Karpas-422 (cell line): Measurements from ENCODE around the gene UGT1A4. TPM values are rescaled to one million over a fixed set of nuclear protein-coding genes. Genes with fewer than 3 reads are reported as not detected.
"Not testable (repeated sequence)": the region's sequence is repeated elsewhere in the genome, so short reads cannot be mapped to it uniquely, and the experiment has no call there.

Experiments
- DNase-seq: peaks from one replicate; pipeline ENCODE4 v3.0.0-alpha.2; 2015
- H2AFZ ChIP-seq: fragments of 200-600 bp; sonication (generic); 2 replicates; pipeline ENCODE4 v1.6.1; 2014; ENCODE audit warnings: antibody characterized with exemption, low read length, mixed read lengths
- H3K27ac ChIP-seq: fragments of 200-600 bp; sonication (generic); 2 replicates; pipeline ENCODE4 v1.5.1; 2014; ENCODE audit warnings: mild to moderate bottlenecking, low read length, moderate library complexity
- H3K27me3 ChIP-seq: fragments of 200-600 bp; sonication (generic); 2 replicates; pipeline ENCODE4 v1.6.1; 2014; ENCODE audit warnings: low read length, mixed read lengths
- H3K36me3 ChIP-seq: fragments of 200-600 bp; sonication (generic); 2 replicates; pipeline ENCODE4 v1.6.1; 2014; ENCODE audit warnings: low read length, mixed read lengths; ENCODE audit not compliant: insufficient read depth
- H3K4me1 ChIP-seq: fragments of 200-600 bp; sonication (generic); 2 replicates; pipeline ENCODE4 v1.6.1; 2014; ENCODE audit warnings: mild to moderate bottlenecking, low read length, mixed read lengths
- H3K4me2 ChIP-seq: fragments of 200-600 bp; sonication (generic); 2 replicates; pipeline ENCODE4 v1.6.1; 2014; ENCODE audit warnings: low read length, low read depth, mild to moderate bottlenecking; ENCODE audit not compliant: poor library complexity, severe bottlenecking
- H3K4me3 ChIP-seq: fragments of 200-600 bp; sonication (generic); 2 replicates; pipeline ENCODE4 v1.5.1; 2014; ENCODE audit warnings: mild to moderate bottlenecking, antibody characterized with exemption, low read length, mixed read lengths
- H3K79me2 ChIP-seq: fragments of 200-600 bp; sonication (generic); 2 replicates; pipeline ENCODE4 v1.6.1; 2014; ENCODE audit warnings: mild to moderate bottlenecking, low read length, mixed read lengths
- H3K9ac ChIP-seq: fragments of 200-600 bp; sonication (generic); 2 replicates; pipeline ENCODE4 v1.6.0; 2014; ENCODE audit warnings: low read length
- H3K9me2 ChIP-seq: fragments of 200-600 bp; sonication (generic), shearing (Covaris generic); replicated peaks from 2 replicates; pipeline ENCODE4 v1.6.0; 2014; ENCODE audit warnings: mild to moderate bottlenecking, low read length, moderate library complexity; ENCODE audit not compliant: insufficient read depth
- H3K9me3 ChIP-seq: fragments of 300-700, 200-600 bp; sonication (generic); 2 replicates; pipeline ENCODE4 v1.6.1; 2014; ENCODE audit warnings: low read length, mixed read lengths
- H4K20me1 ChIP-seq: fragments of 200-600 bp; sonication (generic); 2 replicates; pipeline ENCODE4 v1.6.1; 2014; ENCODE audit warnings: mild to moderate bottlenecking, antibody characterized with exemption, low read length, low read depth; ENCODE audit not compliant: insufficient read depth
- total RNA-seq: library from RNA; depleted of rRNA; stranded (reverse); fragments of >200 nt; shearing (Covaris generic); gene quantifications from 2 replicates; pipeline ENCODE4 v1.2.3, GENCODE V29; 2014; ENCODE audit warnings: low replicate concordance

The UGT1A4 gene
- total RNA-seq, 1 experiment from 2014 or later, result not detected

GRCh38 chr2:233747283-233747544 lies 28.7 kb downstream of the UGT1A4 start:
- no peak overlapping the region for H3K4me3 ChIP-seq
- H3K9ac ChIP-seq, result no peak overlapping the region
- H3K9me2 ChIP-seq, result no peaks in the 10 kb centered on the region
- no peaks in the 10 kb centered on the region for H3K4me1 ChIP-seq
- no peaks in the 10 kb centered on the region for H3K9me3 ChIP-seq
- H3K27ac ChIP-seq, result no peak overlapping the region
- H3K36me3 ChIP-seq, result no peaks in the 10 kb centered on the region
- H3K27me3 ChIP-seq, result no peaks in the 10 kb centered on the region
- H2AFZ ChIP-seq, result no peak overlapping the region
- H3K79me2 ChIP-seq, result no peaks in the 10 kb centered on the region
- no peak for DNase-seq
- no peaks in the 10 kb centered on the region for H4K20me1 ChIP-seq
- H3K4me2 ChIP-seq, result no peak overlapping the region

GRCh38 chr2:233750689-233751088 lies 32.2 kb downstream of the UGT1A4 start:
- not testable (repeated sequence) for H3K9ac ChIP-seq, H3K27me3 ChIP-seq, H3K79me2 ChIP-seq, H3K9me3 ChIP-seq, DNase-seq, H4K20me1 ChIP-seq, H3K4me1 ChIP-seq, H3K9me2 ChIP-seq, H3K4me3 ChIP-seq, H2AFZ ChIP-seq, H3K27ac ChIP-seq, H3K36me3 ChIP-seq, H3K4me2 ChIP-seq

DNA sequence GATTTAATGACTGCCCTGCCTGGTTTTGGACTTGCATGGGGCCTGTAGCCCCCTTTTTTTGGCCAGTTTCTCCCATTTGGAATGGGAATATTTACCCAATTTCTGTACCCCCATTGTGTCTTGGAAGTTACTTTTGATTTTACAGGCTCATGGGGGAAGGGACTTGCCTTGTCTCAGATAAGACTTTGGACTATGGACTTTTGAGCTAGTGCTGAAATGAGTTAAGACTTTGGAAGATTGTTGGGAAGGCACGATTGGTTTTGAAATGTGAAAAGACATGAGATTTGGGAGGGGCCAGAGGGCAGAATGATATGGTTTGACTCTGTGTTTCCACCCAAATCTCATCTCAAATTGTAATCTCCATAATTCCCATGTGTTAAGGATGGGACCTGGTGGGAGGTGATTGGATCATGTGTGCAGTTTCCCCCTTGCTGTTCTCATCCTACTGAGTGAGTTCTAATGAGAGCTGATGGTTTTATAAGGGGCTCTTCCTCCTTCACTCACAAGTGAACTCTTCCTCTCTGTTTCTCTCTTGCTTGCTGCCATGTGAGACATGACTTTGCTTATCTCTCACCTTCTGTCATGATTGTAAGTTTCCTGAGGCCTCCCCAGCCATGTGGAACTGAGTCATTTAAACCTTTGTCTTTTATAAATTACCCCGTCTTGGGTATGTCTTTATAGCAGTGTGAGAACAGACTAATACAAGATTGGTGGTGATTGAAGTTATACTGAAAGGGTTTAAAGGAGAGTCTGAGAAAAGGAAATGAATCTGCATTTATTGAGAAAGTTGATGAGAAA lies 32.9 kb downstream of the UGT1A4 start:
- H3K27me3 ChIP-seq, H3K9ac ChIP-seq, H4K20me1 ChIP-seq, H3K4me1 ChIP-seq, H3K9me2 ChIP-seq, H3K9me3 ChIP-seq, H3K79me2 ChIP-seq, H2AFZ ChIP-seq, H3K4me2 ChIP-seq, DNase-seq, H3K4me3 ChIP-seq, H3K36me3 ChIP-seq, H3K27ac ChIP-seq: not testable (repeated sequence)

DNA sequence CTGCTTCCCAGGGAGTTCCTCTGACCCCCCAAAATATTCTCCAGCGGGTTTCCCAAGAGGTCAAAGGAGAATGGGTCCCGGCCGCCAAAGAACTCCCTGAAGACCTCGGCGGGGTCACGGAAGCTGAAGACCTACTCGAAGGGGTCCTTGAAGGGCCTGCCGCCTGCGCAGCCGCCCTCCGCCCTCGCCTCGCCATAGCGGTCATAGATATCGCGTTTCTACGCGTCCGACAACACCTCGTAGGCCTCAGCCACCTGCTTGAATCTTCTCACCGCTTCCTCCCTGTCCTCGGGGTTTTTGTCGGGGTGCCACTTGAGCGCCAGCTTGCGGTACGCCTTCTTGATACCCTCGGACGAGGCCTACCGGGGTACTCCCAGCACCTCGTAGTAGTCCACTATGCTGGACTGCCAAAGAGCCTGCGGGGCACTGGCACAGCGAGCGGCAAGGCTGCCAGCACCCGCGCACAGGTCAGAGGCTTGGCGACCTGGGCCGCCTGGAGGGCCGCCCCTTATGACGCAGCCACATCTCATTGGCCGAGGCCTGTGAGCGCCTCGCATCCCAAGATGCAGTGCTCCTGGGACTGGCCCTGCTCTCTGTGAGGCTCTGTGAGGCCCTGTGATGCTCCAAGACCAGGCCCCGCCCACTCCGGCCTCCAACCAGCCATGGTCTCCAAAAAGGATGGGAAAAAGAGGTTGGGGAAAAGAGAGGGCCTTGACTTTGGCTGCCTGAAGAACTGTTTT lies 36.5 kb downstream of the UGT1A4 start:
- Histone ChIP-seq H3K27ac (no peak overlapping the region), H3K27me3 (peaks cover 2% of the 10 kb centered on the region; the same call in 1 of the 2 replicates), H4K20me1 (no peaks in the 10 kb centered on the region), H3K9me2 (no peaks in the 10 kb centered on the region), H2AFZ (no peak overlapping the region), H3K4me1 (no peaks in the 10 kb centered on the region; the same call in 1 of the 2 replicates), H3K4me2 (no peak overlapping the region), H3K79me2 (no peaks in the 10 kb centered on the region), H3K9ac (no peak overlapping the region), H3K9me3 (no peaks in the 10 kb centered on the region; the same call in 1 of the 2 replicates), H3K4me3 (no peak overlapping the region), H3K36me3 (no peaks in the 10 kb centered on the region)
- DNase-seq, result no peak

DNA sequence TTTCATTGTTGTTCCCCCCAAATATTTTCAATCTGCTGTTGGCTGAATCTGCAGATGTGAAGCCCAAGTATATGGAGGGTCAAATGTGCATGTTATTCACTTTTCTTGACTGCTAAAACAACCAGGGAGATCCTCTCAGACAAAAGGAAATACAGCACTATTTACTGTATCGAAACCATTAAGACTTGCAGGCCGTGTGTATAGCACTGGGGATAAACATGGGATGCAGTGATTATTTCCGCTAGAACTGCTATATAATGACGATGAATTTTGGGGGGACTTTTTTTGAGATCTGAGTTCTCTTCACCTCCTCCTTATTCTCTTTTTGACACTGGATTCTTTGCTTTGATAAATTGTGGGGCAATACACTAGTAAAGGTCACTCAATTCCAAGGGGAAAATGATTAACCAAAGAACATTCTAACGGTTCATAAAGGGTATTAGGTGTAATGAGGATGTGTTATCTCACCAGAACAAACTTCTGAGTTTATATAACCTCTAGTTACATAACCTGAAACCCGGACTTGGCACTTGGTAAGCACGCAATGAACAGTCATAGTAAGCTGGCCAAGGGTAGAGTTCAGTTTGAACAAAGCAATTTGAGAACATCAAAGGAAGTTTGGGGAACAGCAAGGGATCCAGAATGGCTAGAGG lies 38.0 kb downstream of the UGT1A4 start:
- no peaks in the 10 kb centered on the region for H3K36me3 ChIP-seq
- no peaks in the 10 kb centered on the region for H4K20me1 ChIP-seq
- peaks cover 2% of the 10 kb centered on the region; the same call in 1 of the 2 replicates for H3K27me3 ChIP-seq
- H2AFZ ChIP-seq, result no peak overlapping the region
- H3K27ac ChIP-seq, result no peak overlapping the region
- no peaks in the 10 kb centered on the region; the same call in 1 of the 2 replicates for H3K4me1 ChIP-seq
- no peak overlapping the region for H3K4me2 ChIP-seq
- no peaks in the 10 kb centered on the region; the same call in 1 of the 2 replicates for H3K9me3 ChIP-seq
- H3K4me3 ChIP-seq, result no peak overlapping the region
- DNase-seq, result no peak
- H3K9me2 ChIP-seq, result no peaks in the 10 kb centered on the region
- no peak overlapping the region for H3K9ac ChIP-seq
- no peaks in the 10 kb centered on the region for H3K79me2 ChIP-seq

- Histone ChIP-seq H3K4me1 (no peaks in the 10 kb centered on the region; the same call in 1 of the 2 replicates), H3K9me3 (no peaks in the 10 kb centered on the region; the same call in 1 of the 2 replicates), H3K9ac (no peak overlapping the region), H3K9me2 (no peaks in the 10 kb centered on the region), H4K20me1 (no peaks in the 10 kb centered on the region), H3K27ac (no peak overlapping the region), H3K4me2 (no peak overlapping the region), H3K4me3 (no peak overlapping the region), H3K27me3 (peaks cover 2% of the 10 kb centered on the region; the same call in 1 of the 2 replicates), H3K79me2 (no peaks in the 10 kb centered on the region), H3K36me3 (no peaks in the 10 kb centered on the region), H2AFZ (no peak overlapping the region)
- no peak for DNase-seq
Measured at GRCh38 chr2:233758141-233758540, 39.6 kb downstream of the UGT1A4 start.

- no peaks in the 10 kb centered on the region for H3K36me3 ChIP-seq
- no peaks in the 10 kb centered on the region for H4K20me1 ChIP-seq
- no peaks in the 10 kb centered on the region for H3K9me2 ChIP-seq
- DNase-seq, result no peak
- no peaks in the 10 kb centered on the region; the same call in 1 of the 2 replicates for H3K9me3 ChIP-seq
- no peak overlapping the region for H3K27ac ChIP-seq
- H3K4me3 ChIP-seq, result no peak overlapping the region
- H3K9ac ChIP-seq, result no peak overlapping the region
- H3K27me3 ChIP-seq, result peaks cover 2% of the 10 kb centered on the region; the same call in 1 of the 2 replicates
- H2AFZ ChIP-seq, result no peak overlapping the region
- no peaks in the 10 kb centered on the region; the same call in 1 of the 2 replicates for H3K4me1 ChIP-seq
- no peaks in the 10 kb centered on the region for H3K79me2 ChIP-seq
- no peak overlapping the region for H3K4me2 ChIP-seq
Measured at GRCh38 chr2:233758849-233759248, 40.3 kb downstream of the UGT1A4 start.

DNA sequence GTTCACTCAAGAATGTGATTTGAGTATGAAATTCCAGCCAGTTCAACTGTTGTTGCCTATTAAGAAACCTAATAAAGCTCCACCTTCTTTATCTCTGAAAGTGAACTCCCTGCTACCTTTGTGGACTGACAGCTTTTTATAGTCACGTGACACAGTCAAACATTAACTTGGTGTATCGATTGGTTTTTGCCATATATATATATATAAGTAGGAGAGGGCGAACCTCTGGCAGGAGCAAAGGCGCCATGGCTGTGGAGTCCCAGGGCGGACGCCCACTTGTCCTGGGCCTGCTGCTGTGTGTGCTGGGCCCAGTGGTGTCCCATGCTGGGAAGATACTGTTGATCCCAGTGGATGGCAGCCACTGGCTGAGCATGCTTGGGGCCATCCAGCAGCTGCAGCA lies 41.5 kb downstream of the UGT1A4 start, which contains the start of gene UGT1A1:
Gene UGT1A1, plus strand, starts transcription at position 228 of the 400 bp plus-strand sequence. Its CDS starts 18 bp downstream, at position 246.
- no peaks in the 10 kb centered on the region for H3K9me2 ChIP-seq
- H3K4me2 ChIP-seq, result no peak within 1 kb of the TSS
- no peaks in the 10 kb centered on the region; the same call in 1 of the 2 replicates for H3K9me3 ChIP-seq
- H3K27me3 ChIP-seq, result peaks cover 2% of the 10 kb centered on the region; the same call in 1 of the 2 replicates
- H3K4me1 ChIP-seq, result no peaks in the 10 kb centered on the region; the same call in 1 of the 2 replicates
- H2AFZ ChIP-seq, result no peak within 1 kb of the TSS
- H3K79me2 ChIP-seq, result no peaks in the 10 kb centered on the region
- no peak within 1 kb of the TSS for H3K9ac ChIP-seq
- no peak for DNase-seq
- no peak within 1 kb of the TSS for H3K4me3 ChIP-seq
- H3K36me3 ChIP-seq, result no peaks in the 10 kb centered on the region
- H4K20me1 ChIP-seq, result no peaks in the 10 kb centered on the region
- no peak within 1 kb of the TSS for H3K27ac ChIP-seq
